ENCODE results near the gene TTC21A.

TTC21A gene

GRCh38 chr3:39154280-39155021 lies 47.0 kb downstream of the TTC21A start:
- TF ChIP-seq POLR2A (IDR thresholded peaks at IDR 0.05; ENCODE audit: extremely low read depth, insufficient read length) (no peak), CTCF (IDR thresholded peaks at IDR 0.05; ENCODE audit: low read depth, low read length) (no peak), MYC (IDR thresholded peaks at IDR 0.05; ENCODE audit: low read depth, low read length) (no peak), MAX (IDR thresholded peaks at IDR 0.05; ENCODE audit: low read depth, low read length) (no peak)
- DNase-seq (ENCODE audit: low read depth), result peak; percentile 19
- no peak overlapping the region for H3K4me3 ChIP-seq (ENCODE audit: low read depth, low read length)

GRCh38 chr3:39156421-39156820 lies 48.9 kb downstream of the TTC21A start:
- H3K4me3 ChIP-seq (ENCODE audit: low read depth, low read length), result no peak overlapping the region
- TF ChIP-seq MAX (IDR thresholded peaks at IDR 0.05; ENCODE audit: low read depth, low read length) (no peak), CTCF (IDR thresholded peaks at IDR 0.05; ENCODE audit: low read depth, low read length) (no peak), POLR2A (IDR thresholded peaks at IDR 0.05; ENCODE audit: extremely low read depth, insufficient read length) (no peak), MYC (IDR thresholded peaks at IDR 0.05; ENCODE audit: low read depth, low read length) (no peak)
- DNase-seq (ENCODE audit: low read depth), result no peak

GRCh38 chr3:39157359-39157758 lies 49.9 kb downstream of the TTC21A start:
- TF ChIP-seq MYC (IDR thresholded peaks at IDR 0.05; ENCODE audit: low read depth, low read length) (no peak), CTCF (IDR thresholded peaks at IDR 0.05; ENCODE audit: low read depth, low read length) (no peak), MAX (IDR thresholded peaks at IDR 0.05; ENCODE audit: low read depth, low read length) (no peak), POLR2A (IDR thresholded peaks at IDR 0.05; ENCODE audit: extremely low read depth, insufficient read length) (no peak)
- H3K4me3 ChIP-seq (ENCODE audit: low read depth, low read length), result no peak overlapping the region
- DNase-seq (ENCODE audit: low read depth), result no peak

GRCh38 chr3:39158148-39158715 lies 50.8 kb downstream of the TTC21A start:
- DNase-seq (ENCODE audit: low read depth), result no peak
- no peak overlapping the region for H3K4me3 ChIP-seq (ENCODE audit: low read depth, low read length)
- no peak for TF ChIP-seq CTCF (IDR thresholded peaks at IDR 0.05; ENCODE audit: low read depth, low read length)

GRCh38 chr3:39164414-39164813 lies 56.9 kb downstream of the TTC21A start:
- DNase-seq (ENCODE audit: low read depth), result no peak
- no peak for TF ChIP-seq MAX (IDR thresholded peaks at IDR 0.05; ENCODE audit: low read depth, low read length)
- TF ChIP-seq POLR2A (IDR thresholded peaks at IDR 0.05; ENCODE audit: extremely low read depth, insufficient read length), result no peak
- TF ChIP-seq CTCF (IDR thresholded peaks at IDR 0.05; ENCODE audit: low read depth, low read length), result no peak
- TF ChIP-seq MYC (IDR thresholded peaks at IDR 0.05; ENCODE audit: low read depth, low read length), result no peak

More at GRCh38 chr3:39164414-39164813, 56.9 kb downstream of the TTC21A start:
- H3K4me3 ChIP-seq (ENCODE audit: low read depth, low read length), result no peak overlapping the region
